GM18520 (cell line): ENCODE results near the gene PLEKHG2.
A peak's percentile ranks its signal among the peaks of the same experiment; 100 is the strongest.
"Not testable (repeated sequence)": the region's sequence is repeated elsewhere in the genome, so short reads cannot be mapped to it uniquely, and the experiment has no call there.

Experiments used
- ATAC-seq: cut with Tn5 transposase; IDR thresholded peaks from one replicate; pipeline ENCODE4 v1.9.1; 2021; ENCODE audit not compliant: unreplicated experiment

Gene PLEKHG2

DNA sequence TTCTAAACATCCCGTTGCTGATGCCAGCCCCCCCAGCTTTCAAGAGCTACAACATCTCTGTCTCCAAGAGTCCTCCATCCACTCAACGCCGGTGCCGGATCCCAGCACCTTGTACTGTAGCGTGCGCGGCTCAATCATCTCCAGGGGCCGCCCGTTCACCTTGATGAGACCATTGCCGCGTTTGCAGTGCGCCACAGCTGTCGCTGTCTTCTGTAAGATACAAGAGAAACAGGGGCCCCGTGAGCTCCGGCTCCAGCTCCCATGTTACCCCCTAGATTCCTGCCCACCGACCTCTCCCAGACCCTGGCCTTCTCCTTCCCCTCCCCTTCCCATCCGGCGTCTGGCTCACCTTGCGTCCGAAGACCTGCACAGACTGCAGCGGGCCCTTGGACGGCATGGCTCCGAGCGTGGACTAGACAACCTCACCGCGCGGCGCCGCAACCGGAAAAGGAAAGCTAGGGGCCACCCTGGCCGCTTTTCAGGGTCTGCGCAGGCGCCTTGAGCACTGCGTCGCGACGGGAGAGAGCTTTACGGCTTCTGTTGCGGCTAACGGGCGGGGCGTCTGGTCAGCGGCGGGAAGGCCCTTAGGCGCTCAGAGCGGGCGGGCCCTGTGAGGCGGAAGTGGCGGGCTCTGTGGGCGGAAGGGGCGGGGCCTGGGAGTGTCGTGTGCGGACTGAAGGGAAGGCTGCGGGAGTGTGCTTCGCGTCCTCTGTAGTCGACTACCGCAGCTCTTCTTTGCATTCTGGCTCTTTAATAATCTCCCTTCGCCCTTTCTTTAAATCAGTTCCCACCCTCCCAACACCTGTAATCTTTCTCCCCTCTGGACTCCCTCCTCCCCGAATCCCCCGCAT lies 23.3 kb downstream of the PLEKHG2 start, which contains the start of gene RPS16:
Gene RPS16, minus strand, starts transcription at position 451 of the 851 bp plus-strand sequence. Its CDS starts 54 bp downstream, at position 397.
- ATAC-seq: peak; percentile 57

DNA sequence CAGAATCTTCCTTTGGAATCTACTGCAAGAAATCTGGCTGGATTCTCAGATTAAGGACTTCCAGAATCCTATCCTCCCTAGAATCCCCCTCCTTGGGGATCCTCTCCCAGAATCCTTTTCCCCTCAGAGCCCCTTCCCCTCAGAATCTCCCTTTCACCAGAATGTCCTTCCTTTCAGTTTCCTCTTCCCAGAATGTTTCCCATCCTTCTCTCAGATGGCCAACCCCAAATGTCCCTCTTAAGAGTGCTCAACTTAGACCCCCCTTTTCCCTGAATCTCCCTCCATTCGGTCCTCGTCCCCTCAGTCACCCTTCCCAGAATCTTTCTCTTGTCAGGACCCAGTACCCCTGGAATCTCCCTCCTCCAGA lies 23.9 kb downstream of the PLEKHG2 start:
- ATAC-seq: no peak

GRCh38 chr19:39438270-39438934 lies 25.9 kb downstream of the PLEKHG2 start:
- no peak for ATAC-seq

DNA sequence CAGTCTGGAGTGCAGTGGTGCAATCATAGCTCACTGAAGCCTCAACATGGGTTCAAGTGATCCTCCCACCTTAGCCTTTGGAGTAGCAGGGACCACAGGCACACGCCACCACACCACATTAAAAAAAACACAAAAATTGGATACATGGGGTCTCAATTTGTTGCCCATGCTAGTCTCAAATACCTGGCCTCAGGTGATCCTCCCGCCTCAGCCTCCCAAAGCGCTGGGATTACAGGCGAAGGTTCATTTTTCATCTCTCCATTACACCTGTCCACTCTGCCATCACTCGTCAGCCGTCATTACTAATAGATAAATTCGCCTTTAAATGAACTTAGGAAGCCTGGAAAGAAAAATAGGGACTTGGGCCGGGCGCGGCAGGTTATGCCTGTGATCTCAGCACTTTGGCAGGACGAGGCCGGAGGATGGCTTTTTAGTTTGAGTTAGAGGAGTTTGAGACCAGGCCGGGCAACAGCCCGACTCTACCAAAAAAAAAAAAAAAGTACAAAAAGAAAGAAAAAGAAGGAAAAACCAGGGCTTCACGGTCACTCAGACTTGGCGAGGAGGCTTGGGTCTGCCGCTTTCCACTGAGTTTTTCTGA lies 32.2 kb downstream of the PLEKHG2 start:
- no peak for ATAC-seq

DNA sequence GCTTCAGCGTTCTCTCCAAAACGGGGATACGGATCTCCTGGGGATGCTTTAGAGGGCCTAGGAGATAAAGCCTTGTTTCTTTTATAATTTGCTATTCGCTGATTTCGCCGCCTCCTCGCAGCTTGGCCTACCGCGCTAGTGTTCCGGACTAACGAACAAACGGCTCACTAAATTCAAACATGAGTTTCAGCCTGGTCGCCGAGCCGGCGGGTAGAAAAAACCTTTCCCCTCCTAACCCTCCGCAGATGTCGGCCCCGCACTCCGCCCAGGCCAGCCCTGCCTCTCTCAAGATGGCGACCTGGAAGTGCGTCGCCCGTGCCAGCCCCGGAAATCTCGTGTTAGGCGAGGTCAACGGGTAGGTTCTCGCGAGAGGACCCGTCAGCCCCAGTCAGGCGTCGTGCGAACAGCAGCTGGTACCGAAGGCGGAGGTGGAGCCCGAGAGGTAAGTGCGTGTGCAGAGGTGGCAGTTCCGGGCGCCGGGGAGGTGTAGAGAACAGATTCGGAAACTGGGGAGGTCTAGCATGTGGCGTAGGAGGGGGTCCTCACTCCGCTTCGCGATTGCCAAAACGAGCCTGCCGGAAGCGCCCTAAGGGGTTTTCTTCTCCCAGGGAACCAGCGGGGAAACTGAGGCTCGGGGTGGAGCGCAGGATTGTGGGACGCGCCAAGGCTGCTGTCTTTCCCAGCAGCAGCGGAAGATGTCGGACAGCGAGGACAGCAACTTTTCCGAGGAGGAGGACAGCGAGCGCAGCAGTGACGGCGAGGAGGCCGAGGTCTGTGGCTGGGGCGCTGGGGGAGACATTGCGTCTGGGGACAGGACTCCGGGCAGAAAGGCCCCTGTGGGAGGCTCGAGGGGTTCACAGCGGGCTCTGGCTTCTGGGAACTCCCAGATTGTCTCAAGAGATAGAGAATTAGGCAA lies 33.0 kb downstream of the PLEKHG2 start, which contains the start of gene SUPT5H:
Gene SUPT5H, plus strand, starts transcription at position 387 of the 916 bp plus-strand sequence. Its CDS starts 309 bp downstream, at position 696.
- ATAC-seq: peak; percentile 75

GRCh38 chr19:39446365-39447084 lies 34.1 kb downstream of the PLEKHG2 start:
- ATAC-seq: no peak

- ATAC-seq: no peak
These were observed 35.8 kb downstream of the PLEKHG2 start for GRCh38 chr19:39448271-39448670.

- ATAC-seq: no peak
These were observed 36.8 kb downstream of the PLEKHG2 start for GRCh38 chr19:39449116-39449797.

DNA sequence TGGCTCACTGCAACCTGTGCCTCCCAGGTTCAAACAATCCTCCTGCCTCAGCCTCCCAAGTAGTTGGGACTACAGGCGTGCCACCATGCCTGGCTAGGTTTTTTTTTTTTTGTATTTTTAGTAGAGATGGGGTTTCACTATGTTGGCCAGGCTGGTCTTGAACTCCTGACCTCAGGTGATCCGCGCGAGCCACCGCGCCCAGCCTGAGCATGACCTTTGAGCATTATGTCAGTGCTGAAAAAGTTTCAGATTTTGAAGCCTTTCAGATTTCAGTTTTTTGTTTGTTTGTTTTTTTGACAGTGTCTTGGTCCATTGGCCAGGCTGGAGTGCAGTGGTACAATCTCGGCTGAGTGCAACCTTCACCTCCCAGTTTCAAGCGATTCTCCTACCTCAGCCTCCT lies 38.8 kb downstream of the PLEKHG2 start:
- not testable (repeated sequence) for ATAC-seq

DNA sequence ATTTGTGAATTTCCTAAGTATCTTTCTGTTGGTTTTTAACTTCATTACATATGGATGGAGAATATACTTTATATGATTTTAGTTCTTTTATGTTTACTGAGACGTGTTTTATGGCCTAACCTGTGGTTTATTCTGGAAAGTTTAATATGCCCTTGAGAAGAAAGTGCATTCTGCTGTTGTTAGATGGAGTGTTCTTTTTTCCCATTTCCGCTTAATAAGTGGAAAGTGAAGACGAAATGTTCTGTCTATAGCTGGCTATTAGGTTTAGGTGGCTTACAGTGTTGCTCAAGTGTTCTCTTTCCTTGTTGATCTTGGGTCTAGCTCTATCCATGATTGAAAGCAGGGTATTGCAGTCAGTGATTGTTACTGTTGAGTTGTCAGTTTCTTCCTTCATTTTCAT lies 50.9 kb downstream of the PLEKHG2 start:
- no peak for ATAC-seq

DNA sequence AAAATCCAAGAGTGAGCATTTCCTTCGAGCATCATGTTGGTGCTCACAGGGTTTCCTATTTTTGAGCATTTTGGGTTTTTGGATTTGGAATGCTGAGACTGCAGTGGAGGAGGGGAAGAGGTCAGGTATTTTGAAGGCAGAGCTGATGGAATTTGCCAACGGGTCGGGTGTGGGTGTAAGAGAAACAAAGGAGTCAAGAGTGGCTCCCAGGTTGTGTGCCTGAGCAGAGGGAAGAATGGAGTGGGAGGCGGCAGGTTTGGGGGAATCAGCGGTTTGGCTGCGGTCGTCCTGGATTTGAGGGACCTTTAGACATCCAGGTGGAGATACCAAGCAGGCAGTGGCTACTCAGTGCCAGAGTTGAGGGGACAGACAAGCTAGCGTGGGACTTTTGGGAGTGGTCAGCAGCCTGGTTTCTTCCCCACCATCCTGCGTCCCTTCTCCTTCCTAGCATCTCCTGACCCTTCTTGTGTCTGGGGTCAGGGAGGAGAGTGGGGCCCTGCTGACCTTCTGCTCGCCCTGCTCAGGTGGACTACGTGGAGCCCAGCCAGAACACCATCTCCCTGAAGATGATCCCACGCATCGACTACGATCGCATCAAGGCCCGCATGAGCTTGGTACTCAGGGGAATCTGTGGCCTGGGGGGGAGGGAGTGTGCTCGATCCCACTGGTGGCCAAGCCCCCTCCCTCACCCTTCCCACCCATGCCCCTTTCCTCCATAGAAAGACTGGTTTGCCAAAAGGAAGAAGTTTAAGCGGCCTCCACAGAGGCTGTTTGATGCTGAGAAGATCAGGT lies 53.7 kb downstream of the PLEKHG2 start:
- no peak for ATAC-seq

DNA sequence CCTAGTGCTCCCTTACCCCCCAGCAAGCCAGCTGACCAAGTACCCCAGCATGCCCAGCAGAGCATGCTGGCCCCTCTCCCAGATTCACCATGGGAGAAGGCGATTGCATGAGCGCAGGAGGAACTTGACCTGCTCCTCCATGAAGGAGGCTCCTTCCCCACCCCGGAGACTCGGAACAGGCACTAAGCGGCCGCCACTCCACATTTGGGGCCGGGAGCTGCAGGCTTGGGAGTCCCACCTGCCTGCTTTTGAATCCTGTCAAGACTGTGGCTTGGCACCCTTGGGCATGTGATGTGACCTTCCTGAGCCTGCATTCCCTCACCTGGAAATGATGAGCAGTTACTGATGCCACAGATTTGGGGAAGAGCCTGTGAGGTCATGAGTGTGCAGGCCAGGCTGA lies 55.5 kb downstream of the PLEKHG2 start:
- ATAC-seq: no peak

DNA sequence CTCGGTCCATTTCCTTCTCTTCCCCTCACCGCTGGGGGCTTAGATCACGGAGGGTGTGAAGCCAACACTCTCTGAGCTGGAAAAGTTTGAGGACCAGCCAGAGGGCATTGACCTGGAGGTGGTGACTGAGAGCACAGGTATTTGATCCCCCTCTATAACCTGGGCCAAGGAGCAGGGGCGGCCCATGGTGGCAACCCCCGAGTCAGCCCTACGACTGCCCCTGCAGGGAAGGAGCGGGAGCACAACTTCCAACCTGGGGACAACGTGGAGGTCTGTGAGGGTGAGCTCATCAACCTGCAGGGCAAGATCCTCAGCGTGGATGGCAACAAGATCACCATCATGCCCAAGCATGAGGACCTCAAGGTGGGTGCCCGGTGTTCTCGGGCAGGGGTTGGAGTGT lies 56.6 kb downstream of the PLEKHG2 start:
- ATAC-seq: no peak

- ATAC-seq: no peak
These were observed 57.1 kb downstream of the PLEKHG2 start for GRCh38 chr19:39469567-39469966.

DNA sequence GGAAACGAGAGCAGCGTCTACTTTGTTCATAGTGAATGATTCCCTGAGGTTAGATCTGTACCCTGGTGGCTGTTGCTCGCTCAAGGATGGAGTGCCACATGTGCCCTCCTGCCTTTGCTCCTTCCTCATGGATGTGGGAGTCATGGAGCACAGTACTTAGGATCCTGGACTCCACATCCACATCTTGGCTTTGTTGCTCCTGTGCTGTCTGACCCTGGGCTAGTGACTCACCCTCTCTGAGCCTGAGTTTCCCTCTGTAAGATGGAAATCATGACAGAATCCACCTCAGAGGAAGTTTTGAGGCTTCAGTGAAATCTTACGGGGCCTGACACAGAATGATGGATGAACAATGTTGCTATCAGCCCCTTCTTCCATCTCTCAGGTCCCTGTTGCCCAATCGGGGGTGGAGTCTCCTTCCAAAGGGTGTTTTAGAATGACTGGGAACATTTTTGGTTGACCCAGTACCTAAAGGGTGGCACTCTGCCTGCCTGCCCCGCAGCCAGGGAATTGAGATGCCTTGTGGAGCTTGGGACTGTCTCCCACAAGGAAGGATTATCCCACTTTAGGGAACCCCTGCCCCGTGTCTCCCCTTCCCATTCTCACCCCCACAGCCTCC lies 58.4 kb downstream of the PLEKHG2 start:
- no peak for ATAC-seq

DNA sequence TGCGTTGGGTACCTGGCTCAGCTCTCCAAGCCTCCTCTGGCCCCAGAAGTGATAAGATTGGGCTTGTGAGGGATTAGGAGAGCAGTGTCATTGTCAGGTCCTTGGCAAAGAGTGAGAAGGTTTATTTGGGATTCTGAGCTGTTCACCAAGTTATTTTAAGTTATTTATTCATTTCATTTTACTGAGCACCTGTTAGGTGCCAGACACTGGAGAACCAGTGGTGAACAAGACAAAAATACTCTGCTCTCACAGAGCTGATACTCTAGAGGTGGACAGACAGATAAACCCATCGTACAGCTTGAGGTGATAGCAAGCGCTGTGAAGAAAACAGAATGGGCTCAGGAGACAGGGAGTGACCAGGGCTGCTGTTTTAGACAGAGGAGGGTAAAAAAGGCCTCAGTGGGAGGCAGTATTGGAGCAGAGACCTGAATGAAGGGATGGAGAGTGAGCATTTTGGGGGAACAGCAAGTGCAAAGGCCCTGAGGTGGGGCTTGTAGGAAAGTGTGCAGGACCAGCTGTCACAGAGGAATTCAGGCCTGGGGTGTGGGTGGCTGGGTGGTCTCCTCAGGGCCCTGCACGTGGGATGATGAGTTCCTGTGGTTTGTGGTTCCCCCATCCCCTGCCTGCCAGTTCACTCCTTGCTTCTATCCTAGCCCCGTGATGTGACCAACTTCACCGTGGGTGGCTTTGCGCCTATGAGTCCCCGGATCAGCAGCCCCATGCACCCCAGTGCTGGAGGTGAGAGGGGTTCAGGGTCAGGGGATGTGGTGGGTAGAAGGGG lies 59.5 kb downstream of the PLEKHG2 start:
- ATAC-seq: no peak

- ATAC-seq: no peak
These were observed 60.4 kb downstream of the PLEKHG2 start for GRCh38 chr19:39472746-39473442.
